Lung (tissue), 12 donors: ENCODE data around the gene CUL7. TPM values are rescaled to one million over a fixed set of nuclear protein-coding genes. Genes with fewer than 3 reads are reported as not detected.
A peak's percentile ranks its signal among the peaks of the same experiment; 100 is the strongest.

Source experiments
- ATAC-seq: fragments of 200-7000 bp; cut with Tn5 transposase; one replicate; pipeline ENCODE4 v1.9.1; 2020; ENCODE audit warnings: moderate number of reproducible peaks; ENCODE audit not compliant: insufficient read depth, low FRiP score
- DNase-seq, 3 donors: peaks; one replicate each; pipeline ENCODE4 v3.0.0-alpha.2; 2013 to 2017
- H3K27ac ChIP-seq, 2 donors: one replicate each; pipeline ENCODE4 v1.5.1; 2013; ENCODE audit warnings: mild to moderate bottlenecking in 2 of 2, moderate library complexity in 2 of 2, control low read depth in 1 of 2, inconsistent platforms in 1 of 2, low read depth in 1 of 2, low read length in 1 of 2
- H3K27me3 ChIP-seq, 3 donors: one replicate each; pipeline ENCODE4 v1.5.1; 2013; ENCODE audit warnings: low read length in 2 of 3; ENCODE audit not compliant: control insufficient read depth in 3 of 3, insufficient read depth in 3 of 3
- H3K36me3 ChIP-seq, 4 donors: one replicate each; pipeline ENCODE4 v1.5.1; 2013; ENCODE audit warnings: low read length in 4 of 4, mild to moderate bottlenecking in 1 of 4, moderate library complexity in 1 of 4; ENCODE audit not compliant: control insufficient read depth in 4 of 4, insufficient read depth in 4 of 4
- H3K4me1 ChIP-seq, 5 donors: one replicate each; pipeline ENCODE4 v1.5.1; 2013; ENCODE audit warnings: low read length in 5 of 5, mild to moderate bottlenecking in 2 of 5, moderate library complexity in 1 of 5; ENCODE audit not compliant: control insufficient read depth in 5 of 5, insufficient read depth in 5 of 5
- H3K4me3 ChIP-seq: one replicate; pipeline ENCODE4 v1.5.1; 2013; ENCODE audit warnings: mild to moderate bottlenecking, control low read depth, moderate library complexity
- H3K9ac ChIP-seq, 2 donors: one replicate each; pipeline ENCODE4 v1.5.1; 2013; ENCODE audit warnings: low read length in 2 of 2, control low read depth in 1 of 2; ENCODE audit not compliant: insufficient read depth in 1 of 2
- H3K9me3 ChIP-seq, 4 donors: one replicate each; pipeline ENCODE4 v1.5.1; 2013; ENCODE audit warnings: low read length in 3 of 4, mild to moderate bottlenecking in 1 of 4, moderate library complexity in 1 of 4; ENCODE audit not compliant: control insufficient read depth in 4 of 4, insufficient read depth in 3 of 4
- WGBS, 2 donors: extraction: QIAGEN DNeasy Blood & Tissue Kit; methylation state at CpG; one replicate each; pipeline ENCODE4 v1.1.7; 2013; 5-methylcytosine and 5-hydroxymethylcytosine counted together
- polyA plus RNA-seq, 2 donors: library from polyadenylated mRNA; stranded (reverse); fragments of 200-250 nt; gene quantifications; one replicate each; pipeline ENCODE4 v1.2.1, GENCODE V29; 2013
- total RNA-seq, 2 donors: library from RNA; depleted of rRNA in 1 of 2; stranded (reverse); fragments of >200 nt in 1 of 2; gene quantifications; one replicate each; pipeline ENCODE4 v1.2.1, GENCODE V29; 2014 to 2021
- TF ChIP-seq, protein P1 (sequence below): IDR thresholded peaks from 2 replicates; pipeline ENCODE4 v1.5.1; 2012; ENCODE audit warnings: mild to moderate bottlenecking; ENCODE audit errors: control extremely low read depth, extremely low read depth
- donor health status: control.
- donor health status: control.
- donor health status: Bipolar disorder and iron deficiency.
- donor health status: healthy.
- donor health status: DM: yes; HTN: yes; CAD: no.

Gene CUL7
- total and polyA plus RNA-seq, 4 donors: 8.2 to 23.6 (median 15.2) TPM

DNA sequence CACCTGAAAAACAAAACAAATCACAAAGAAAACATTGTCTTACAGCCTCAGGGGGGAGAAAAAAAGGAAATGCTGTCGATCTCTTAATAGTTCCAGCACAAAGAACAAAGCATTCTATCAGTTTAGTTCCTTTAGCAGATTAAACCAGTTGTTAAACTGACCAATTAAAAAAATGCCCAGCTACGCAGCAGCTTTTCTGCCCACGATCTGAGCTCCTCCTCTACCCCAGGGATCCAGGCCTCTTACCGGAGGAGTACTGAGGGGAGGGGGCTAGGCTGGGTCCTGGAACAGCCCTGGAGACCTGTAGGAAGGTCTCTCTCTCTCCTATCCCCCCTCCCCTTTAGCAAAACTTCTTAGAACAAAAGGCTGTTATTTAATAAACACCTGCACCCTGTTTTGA, 35.8 kb upstream of the CUL7 start:
- H3K4me3 ChIP-seq: no peak overlapping the region
- ATAC-seq: no peak
- peaks cover 0 to 2% (median 0%) of the 10 kb centered on the region in 4 donors for H3K36me3 ChIP-seq
- H3K27ac ChIP-seq: peak overlapping the region in 1 of 2 donors; percentile 71
- H3K4me1 ChIP-seq: peaks cover 0 to 59% (median 29%) of the 10 kb centered on the region in 5 donors
- H3K9me3 ChIP-seq: peaks cover 0 to 2% (median 0%) of the 10 kb centered on the region in 4 donors
- DNase-seq: peak; percentile 24 to 54 (median 42)
- H3K9ac ChIP-seq: peak overlapping the region in 1 of 2 donors; percentile 33
- 45 to 66% methylated on average over 4 of the region's 4 CpGs for WGBS, 2 donors
- TF ChIP-seq, protein P1, sequence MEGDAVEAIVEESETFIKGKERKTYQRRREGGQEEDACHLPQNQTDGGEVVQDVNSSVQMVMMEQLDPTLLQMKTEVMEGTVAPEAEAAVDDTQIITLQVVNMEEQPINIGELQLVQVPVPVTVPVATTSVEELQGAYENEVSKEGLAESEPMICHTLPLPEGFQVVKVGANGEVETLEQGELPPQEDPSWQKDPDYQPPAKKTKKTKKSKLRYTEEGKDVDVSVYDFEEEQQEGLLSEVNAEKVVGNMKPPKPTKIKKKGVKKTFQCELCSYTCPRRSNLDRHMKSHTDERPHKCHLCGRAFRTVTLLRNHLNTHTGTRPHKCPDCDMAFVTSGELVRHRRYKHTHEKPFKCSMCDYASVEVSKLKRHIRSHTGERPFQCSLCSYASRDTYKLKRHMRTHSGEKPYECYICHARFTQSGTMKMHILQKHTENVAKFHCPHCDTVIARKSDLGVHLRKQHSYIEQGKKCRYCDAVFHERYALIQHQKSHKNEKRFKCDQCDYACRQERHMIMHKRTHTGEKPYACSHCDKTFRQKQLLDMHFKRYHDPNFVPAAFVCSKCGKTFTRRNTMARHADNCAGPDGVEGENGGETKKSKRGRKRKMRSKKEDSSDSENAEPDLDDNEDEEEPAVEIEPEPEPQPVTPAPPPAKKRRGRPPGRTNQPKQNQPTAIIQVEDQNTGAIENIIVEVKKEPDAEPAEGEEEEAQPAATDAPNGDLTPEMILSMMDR: no peak
- H3K27me3 ChIP-seq: no peaks in the 10 kb centered on the region

GRCh38 chr6:43088654-43089056, 35.0 kb upstream of the CUL7 start:
- TF ChIP-seq, protein P1: no peak
- H3K36me3 ChIP-seq: no peaks in the 10 kb centered on the region
- DNase-seq (peak in 1 of 3 donors; percentile 20), ATAC-seq (no peak)
- WGBS, 2 donors: 81 to 87% methylated on average over 4 of the region's 4 CpGs
- H3K9me3 ChIP-seq: peaks cover 0 to 2% (median 0%) of the 10 kb centered on the region in 4 donors
- no peak overlapping the region for H3K4me3 ChIP-seq
- no peak overlapping the region for H3K9ac ChIP-seq
- no peaks in the 10 kb centered on the region for H3K27me3 ChIP-seq
- peak overlapping the region in 1 of 2 donors; percentile 71 for H3K27ac ChIP-seq
- peaks cover 0 to 57% (median 25%) of the 10 kb centered on the region in 5 donors for H3K4me1 ChIP-seq

DNA sequence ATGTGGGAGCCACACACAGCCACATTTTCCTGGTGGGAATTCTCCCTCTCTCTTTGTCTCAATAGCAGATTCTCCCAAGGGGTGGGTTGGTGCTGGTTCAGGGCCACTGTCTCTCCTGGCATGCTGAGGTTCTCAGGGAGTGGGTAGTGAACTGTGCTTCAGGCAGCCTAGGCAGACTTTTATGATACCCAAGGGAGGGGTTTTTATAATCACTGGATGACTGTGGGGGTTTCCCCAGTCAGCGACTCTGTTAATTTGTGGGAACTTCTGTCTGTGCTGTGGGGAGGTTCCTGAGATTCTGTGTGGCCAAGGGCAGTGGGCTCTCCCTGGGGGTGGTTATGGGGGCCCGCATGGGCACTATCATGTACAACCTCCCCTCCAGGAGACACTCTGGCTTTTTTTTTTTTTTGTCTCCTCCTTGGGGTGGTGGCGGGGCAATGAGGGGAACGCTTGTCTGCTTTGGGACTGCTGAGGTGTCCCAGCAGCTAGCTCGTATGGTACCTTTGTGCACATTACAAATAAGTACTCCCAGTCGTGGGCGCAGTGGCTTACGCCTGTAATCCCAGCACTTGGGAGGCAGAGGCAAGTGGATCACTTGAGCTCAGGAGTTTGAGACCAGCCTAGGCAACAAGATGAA, 32.5 kb upstream of the CUL7 start:
- TF ChIP-seq, protein P1: no peak
- H3K36me3 ChIP-seq: no peaks in the 10 kb centered on the region

More for the DNA sequence above, 32.5 kb upstream of the CUL7 start:
- Histone ChIP-seq H3K4me1 (peaks cover 0 to 61% (median 30%) of the 10 kb centered on the region in 5 donors), H3K27ac (peak overlapping the region in 1 of 2 donors; percentile 32), H3K9me3 (peaks cover 0 to 2% (median 0%) of the 10 kb centered on the region in 4 donors), H3K27me3 (no peaks in the 10 kb centered on the region), H3K9ac (no peak overlapping the region), H3K4me3 (no peak overlapping the region)
- DNase-seq (no peak), ATAC-seq (no peak)
- 81 to 87% methylated on average over 8 of the region's 8 CpGs for WGBS, 2 donors
